Activated CD4-positive, alpha-beta T cell treated with anti-CD3 and anti-CD28 coated beads, Interleukin-2, Interleukin-4, amounts not matched to agents 100 ng/mL and 50 ng/mL, durations not matched to agents 16 hours and 8 hours (primary cell): ENCODE results near the gene FGF14.

Experiments used
- DNase-seq: peaks from one replicate; pipeline ENCODE4 v3.0.0-alpha.2; 2020; ENCODE audit warnings: low spot score

The FGF14 gene

GRCh38 chr13:101985321-101985720 lies 416.5 kb downstream of the FGF14 start:
- no peak for DNase-seq

- no peak for DNase-seq
These were observed 418.9 kb downstream of the FGF14 start for GRCh38 chr13:101982903-101983302.

DNA sequence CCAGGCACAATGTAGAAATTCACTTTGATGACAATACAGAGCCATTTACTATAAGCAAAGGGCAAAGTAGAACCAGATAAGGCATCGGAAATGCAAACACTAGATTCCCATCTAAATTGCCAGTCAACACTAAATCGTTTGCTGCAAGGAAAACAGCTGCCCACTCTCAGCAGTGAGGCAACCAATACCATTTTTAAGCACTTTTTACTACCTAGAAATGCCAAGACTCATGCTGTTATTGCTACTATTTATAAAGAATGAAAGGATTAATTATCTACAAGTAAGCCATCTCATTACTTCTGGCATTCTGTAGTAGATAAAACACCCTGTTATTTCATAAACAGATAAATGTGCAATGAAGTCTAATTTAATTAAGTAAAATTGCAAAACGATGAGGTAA lies 422.0 kb downstream of the FGF14 start:
- DNase-seq: no peak

DNA sequence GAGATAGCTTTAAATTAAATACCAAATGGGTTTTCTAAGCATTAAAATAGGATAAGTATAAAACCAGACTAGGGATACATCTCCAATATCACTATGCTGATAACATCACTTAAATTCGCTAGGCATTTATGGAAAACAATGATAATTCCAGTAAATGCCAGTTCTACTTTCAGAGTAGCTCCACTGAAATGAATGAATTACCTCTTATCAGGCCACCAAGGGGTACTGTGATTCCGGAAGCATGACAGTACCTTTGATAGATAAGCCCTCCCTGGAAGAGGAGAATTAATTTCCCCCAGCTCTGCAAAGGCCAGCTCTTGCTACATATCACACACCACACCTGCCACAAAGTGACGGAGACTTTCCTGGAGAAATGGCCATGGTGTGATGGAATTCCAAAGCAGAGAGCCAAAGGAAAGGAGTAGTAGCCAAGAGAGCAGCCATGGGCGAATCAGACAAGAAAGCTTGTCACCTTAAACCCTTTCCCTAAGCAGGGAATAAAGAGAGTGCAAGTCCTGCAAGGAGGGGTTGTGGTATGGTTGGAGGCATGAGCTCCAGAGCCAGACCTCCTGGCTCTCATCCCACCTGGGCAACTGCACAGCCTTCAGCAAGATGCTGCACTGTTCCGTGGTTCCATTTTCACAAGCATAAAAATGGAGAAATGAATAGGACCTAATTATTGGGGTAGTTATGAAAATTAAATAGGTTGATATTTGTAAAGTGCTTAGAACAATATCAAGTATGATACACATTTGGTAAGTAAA lies 423.1 kb downstream of the FGF14 start:
- no peak for DNase-seq

- no peak for DNase-seq
These were observed 424.4 kb downstream of the FGF14 start for GRCh38 chr13:101977475-101977874.

DNA sequence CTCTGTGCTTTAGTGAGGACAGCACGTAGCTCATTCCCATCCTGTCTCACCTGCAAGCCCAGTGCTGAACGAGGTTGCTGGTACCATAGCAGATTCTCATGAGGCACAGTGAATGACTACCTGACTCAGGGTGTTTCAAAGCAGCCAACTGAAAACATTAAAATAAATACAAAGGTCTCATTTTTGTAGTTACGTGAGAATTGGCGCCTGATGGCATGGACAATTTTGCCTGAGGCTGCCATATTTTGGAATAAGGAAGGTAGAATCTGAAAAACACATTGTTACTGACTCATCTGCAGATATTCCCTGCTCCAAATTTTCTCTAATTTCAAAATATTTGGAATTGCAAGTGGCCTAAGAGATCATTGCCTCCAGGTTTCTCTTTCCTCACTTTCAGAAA lies 429.7 kb downstream of the FGF14 start:
- no peak for DNase-seq

- DNase-seq: no peak
These were observed 431.5 kb downstream of the FGF14 start for GRCh38 chr13:101970341-101970740.

DNA sequence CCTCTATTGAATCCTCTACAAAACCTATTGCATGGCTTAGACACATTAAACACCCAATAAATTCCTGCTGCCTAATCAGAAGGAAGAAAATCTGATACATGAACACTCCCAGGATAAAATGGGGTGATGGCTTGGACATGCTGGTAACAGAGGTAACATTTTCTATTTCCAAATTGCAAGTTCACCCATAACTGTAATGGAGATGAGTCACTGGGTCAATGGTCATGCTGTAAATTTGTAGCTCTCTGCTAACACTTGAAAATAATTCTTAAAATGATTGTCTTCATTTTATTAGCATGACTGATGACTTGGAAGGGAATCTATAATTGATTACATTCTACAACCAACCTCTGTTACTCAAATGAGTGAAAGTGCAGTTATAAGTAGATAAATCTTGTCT lies 434.1 kb downstream of the FGF14 start:
- DNase-seq: no peak

DNA sequence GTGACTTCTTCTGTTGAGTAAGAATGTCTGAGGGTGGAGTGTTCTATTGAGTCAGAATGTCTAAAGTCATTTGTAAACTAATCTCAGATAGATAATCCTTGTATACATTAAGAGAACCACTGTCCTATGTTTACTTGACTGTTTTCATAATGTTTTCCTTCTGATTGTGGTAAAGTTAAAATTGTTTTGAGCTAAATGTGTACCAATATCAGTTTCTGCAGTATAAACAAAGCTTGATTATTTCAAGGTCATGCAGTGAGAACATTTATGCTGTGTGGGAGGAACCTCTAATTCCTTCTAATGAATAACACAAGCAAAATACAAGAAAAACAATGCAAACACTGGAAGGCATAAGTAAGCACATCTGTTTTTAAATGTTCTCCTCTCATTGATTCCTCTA lies 434.6 kb downstream of the FGF14 start:
- no peak for DNase-seq

DNA sequence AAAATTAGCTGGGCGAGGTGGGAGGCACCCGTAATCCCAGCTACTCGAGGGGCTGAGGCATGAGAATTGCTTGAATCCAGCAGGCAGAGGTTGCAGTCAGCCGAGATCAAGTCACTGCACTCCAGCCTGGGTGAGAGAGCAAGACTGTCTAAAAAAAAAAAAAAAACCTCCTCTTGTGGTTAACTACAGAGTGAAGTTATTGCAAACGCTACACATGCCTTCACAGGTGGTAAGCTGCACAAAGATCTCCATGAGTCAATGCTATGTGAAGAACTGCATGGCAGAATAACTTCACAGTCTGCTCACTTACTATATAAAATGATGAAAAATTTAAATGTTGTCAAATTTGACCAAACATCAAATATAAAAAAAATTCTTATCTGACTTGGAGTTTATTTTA lies 436.8 kb downstream of the FGF14 start:
- DNase-seq: no peak

DNA sequence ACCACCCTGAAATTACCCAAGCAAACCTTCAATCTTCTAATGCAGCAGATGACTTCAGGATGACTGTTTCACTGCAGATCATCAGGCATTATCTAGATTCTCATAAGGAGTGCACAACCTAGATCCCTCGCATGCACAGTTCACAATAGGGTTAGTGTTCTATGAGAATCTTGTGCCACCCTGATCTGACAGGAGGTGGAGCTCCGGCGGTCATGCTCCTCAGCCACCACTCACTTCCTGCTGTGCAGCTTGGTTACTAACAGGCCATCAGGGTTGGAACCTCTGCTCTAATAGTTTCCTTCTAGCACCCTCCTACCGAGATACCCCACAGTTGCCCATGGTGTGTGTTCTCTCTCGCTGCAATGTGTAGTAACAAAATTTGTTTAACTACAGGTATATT lies 442.8 kb downstream of the FGF14 start:
- DNase-seq: no peak

DNA sequence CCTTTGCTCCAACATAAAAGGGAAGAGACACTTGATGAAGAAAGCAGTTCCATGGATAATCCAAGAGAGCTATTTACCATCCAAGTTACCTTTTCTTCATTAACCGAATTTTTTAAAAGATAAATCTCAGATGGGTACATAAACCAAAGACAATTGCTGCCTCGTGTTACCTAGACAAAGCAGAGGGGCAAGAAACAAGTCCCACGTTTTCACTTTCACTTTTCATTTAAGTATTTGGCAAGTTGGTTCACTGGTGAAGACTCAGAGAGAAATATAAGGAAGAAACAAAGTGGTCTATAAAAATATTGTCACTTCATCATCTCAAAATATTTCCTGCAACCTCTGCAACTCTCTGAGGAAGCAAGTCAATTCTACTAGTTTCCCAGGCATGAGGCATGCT lies 446.1 kb downstream of the FGF14 start:
- DNase-seq: no peak

DNA sequence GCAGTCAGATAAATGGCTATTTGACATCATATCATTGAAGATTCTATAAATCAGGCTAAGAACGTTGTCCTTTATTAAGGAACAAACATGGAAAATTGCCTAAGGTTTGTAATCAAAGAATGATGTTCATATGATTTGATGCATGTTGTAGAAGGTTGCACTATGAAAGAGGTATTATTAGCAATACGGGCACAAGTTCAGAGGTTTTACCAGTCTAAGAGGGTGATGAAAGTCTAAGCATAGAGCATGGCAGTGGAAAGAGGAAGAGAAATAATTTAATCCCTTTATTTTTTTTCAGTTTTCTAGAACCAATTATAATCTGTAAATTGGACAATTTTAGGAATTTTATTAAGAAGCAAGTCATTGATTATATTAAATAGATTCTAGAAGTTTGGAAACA lies 450.7 kb downstream of the FGF14 start:
- DNase-seq: no peak

DNA sequence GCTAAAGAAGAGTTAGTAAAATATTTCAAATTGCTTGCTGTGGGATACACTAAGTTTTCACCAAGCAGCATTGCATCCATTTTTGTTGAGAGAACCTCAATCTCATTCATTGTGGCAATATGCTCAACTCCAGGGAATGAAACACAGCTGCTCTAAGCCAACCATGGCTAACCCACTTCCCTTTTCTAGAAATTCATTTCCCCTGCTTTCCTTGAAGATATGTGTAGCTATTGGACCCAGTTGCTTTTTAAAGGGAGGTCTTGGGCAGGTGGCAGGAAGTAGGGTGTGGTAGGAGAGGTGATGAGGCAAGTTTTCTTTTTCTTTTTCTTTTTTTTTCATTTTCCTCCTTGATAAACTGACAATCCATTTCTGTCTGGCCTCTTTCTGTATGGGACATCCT lies 452.2 kb downstream of the FGF14 start:
- DNase-seq: no peak

- DNase-seq: no peak
These were observed 455.4 kb downstream of the FGF14 start for GRCh38 chr13:101946401-101946800.

- DNase-seq: no peak
These were observed 456.4 kb downstream of the FGF14 start for GRCh38 chr13:101945435-101945834.

DNA sequence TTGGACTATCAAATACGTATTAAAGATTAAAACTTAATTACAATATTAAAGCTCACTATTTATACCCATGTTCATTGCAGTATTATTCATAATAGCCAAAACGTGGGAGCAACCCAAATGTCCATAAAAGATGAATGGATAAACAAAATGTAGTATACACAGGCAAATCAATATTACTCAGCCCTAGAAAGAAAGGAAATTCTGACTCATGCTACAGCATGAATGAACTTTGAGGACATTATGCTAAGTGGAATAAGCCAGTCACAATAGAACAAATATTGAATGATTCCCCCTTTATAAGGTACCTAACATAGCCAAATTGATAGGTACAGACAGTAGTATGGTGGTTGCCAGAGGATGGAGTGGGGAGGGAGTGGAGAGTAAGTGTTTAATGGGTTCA lies 457.3 kb downstream of the FGF14 start:
- DNase-seq: no peak

GRCh38 chr13:101942535-101943157 lies 459.2 kb downstream of the FGF14 start:
- DNase-seq: no peak

DNA sequence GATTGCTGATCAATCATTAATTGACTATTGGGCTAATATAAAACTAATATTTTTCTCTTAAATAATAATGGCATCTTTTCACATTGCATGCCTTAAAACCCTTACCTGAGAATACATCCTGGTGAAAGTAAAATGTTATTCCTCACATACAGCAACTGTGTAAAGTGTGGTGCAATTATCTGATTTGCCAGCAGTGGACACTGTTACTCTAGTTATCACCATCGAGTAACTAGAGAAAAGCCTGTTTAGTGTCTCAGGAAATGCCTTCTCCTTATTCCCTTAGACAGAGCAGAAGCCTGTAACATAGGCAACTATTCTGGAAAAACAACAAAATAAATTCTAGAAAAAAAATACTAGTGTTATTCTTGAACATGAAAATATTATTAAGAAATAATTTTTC lies 459.8 kb downstream of the FGF14 start:
- peak; percentile 11 for DNase-seq

DNA sequence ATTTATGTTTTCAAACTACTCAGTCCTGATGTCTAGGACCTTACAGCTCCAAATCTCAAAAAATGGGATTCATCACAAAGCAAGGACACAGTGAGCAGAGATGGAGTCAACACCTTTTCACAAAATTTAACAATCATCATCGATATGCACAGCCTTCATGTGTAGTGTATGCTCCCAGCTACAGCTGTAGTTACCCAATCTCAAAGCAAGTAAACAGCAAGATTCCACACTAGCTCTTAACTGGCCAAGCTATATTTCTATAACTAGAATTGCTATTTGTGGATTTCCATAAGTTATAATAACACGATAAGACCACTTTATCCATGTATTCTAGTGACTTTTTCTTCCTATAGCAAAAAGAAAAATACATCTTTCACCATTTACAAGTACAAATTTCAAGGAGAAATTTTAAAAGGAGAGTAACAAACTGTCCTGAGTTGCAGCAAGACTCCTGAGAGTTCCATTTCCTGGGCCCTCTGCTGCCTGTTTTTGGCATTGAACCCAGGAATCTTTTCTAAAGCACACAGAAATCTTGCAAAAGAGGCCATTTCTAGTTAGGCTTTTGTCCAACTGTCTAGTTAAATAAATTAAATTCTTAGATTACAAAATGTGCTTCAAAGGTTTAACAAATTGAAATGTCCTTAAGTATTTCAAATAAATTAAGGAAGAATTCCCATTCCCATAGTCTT lies 460.6 kb downstream of the FGF14 start:
- DNase-seq: no peak

DNA sequence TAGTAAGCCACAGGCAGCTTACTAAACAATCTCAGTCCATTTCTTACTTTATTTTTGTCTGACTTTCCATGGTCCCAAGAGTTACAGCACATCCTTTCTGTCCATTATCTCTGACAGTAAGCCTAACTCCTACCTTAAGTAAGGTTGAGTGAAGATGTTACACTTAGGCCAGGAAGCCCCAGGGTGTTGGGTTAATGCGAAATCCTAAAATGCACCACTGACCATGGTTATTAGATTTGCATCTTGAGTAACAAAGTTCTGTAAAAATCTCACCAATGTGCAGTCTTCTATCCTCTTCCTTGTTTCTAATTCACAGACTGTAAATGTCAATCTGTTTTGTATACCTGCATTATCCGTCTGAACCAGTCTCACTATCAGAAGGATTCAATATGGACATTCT lies 462.5 kb downstream of the FGF14 start:
- DNase-seq: no peak

DNA sequence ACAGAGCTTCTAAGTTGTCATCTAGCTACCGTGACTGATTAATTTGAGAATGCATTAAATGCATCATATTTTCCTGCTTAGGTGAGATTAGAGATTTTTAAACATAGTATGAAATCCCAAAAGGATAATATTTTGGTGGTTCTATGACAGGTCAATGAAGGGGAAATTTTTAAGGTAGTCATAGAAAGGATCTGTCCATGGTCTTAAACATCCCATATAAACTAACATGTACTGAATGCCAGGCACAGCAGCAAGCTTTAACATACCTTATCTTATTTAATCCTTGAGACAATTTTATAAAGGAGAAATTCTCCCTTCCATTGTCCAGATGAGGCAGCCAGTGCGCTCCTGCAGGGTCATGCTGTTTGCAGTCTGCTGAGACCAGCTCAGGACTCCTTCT lies 466.0 kb downstream of the FGF14 start:
- no peak for DNase-seq

DNA sequence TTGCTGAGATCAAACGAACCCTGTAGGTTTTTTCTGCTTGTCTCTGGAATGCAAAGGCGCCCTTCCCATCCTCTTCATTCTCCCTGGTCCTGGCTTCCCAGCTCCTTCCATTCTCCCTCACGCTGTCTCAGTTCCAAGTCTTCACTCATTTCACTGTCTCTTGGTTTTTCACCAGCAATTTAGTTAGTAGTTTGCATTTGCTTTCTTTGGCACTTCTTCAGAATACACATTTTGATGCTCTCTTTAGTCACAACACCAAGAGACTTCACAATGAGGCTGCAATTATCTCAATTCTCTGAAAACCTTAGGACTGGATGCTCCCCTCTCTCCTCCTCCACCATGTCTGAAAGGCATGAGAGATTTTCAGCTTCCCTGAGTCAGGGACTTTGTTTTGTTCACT lies 470.7 kb downstream of the FGF14 start:
- DNase-seq: no peak
